GM10266 (cell line): ENCODE results near the gene SAPCD1.

ENCODE experiments used
- DNase-seq: peaks from one replicate; pipeline ENCODE4 v3.0.0; 2012; ENCODE audit errors: extremely low spot score
- TF ChIP-seq, protein P1 (sequence below): IDR thresholded peaks from 2 replicates; pipeline ENCODE4 v1.5.1; 2012; ENCODE audit warnings: mild to moderate bottlenecking, low read depth; ENCODE audit not compliant: control insufficient read depth, insufficient read depth; ENCODE audit errors: missing control alignments

Gene SAPCD1

GRCh38 chr6:31730631-31731086, 31.8 kb upstream of the SAPCD1 start:
- TF ChIP-seq, protein P1, sequence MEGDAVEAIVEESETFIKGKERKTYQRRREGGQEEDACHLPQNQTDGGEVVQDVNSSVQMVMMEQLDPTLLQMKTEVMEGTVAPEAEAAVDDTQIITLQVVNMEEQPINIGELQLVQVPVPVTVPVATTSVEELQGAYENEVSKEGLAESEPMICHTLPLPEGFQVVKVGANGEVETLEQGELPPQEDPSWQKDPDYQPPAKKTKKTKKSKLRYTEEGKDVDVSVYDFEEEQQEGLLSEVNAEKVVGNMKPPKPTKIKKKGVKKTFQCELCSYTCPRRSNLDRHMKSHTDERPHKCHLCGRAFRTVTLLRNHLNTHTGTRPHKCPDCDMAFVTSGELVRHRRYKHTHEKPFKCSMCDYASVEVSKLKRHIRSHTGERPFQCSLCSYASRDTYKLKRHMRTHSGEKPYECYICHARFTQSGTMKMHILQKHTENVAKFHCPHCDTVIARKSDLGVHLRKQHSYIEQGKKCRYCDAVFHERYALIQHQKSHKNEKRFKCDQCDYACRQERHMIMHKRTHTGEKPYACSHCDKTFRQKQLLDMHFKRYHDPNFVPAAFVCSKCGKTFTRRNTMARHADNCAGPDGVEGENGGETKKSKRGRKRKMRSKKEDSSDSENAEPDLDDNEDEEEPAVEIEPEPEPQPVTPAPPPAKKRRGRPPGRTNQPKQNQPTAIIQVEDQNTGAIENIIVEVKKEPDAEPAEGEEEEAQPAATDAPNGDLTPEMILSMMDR: no peak
- no peak for DNase-seq

GRCh38 chr6:31732029-31732428, 30.4 kb upstream of the SAPCD1 start:
- no peak for DNase-seq
- TF ChIP-seq, protein P1: no peak

- TF ChIP-seq, protein P1: no peak
- DNase-seq: no peak
Observed at GRCh38 chr6:31733734-31734133, 28.7 kb upstream of the SAPCD1 start.

DNA sequence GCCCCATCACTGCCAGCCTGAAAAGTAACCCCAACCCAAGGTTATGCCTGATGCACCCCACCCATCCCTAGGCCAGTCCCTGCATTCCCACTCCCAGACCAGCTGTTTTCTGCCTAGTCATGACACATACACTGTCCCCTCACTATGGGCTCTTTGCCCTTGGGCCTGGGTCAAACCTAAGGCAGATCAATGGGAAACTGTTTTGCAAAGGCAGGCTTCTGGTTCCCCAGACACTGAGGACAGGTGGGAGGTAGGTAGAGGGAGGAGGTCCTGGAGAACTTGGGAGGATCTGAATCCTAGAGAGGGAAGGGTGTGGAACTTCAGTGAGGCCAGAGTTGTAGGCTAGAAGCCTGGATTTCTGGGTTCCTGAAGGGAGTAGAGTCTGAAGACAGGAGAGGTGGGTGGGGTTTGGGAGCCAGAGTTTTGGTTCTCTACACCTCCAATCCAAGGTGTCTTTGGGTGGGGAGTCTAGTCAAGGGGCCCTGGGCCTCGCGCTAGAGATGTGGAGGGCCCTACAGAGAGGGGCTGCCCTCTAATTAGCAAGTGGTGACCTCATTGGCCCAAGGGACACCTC, 28.1 kb upstream of the SAPCD1 start:
- TF ChIP-seq, protein P1: no peak
- DNase-seq: no peak

DNA sequence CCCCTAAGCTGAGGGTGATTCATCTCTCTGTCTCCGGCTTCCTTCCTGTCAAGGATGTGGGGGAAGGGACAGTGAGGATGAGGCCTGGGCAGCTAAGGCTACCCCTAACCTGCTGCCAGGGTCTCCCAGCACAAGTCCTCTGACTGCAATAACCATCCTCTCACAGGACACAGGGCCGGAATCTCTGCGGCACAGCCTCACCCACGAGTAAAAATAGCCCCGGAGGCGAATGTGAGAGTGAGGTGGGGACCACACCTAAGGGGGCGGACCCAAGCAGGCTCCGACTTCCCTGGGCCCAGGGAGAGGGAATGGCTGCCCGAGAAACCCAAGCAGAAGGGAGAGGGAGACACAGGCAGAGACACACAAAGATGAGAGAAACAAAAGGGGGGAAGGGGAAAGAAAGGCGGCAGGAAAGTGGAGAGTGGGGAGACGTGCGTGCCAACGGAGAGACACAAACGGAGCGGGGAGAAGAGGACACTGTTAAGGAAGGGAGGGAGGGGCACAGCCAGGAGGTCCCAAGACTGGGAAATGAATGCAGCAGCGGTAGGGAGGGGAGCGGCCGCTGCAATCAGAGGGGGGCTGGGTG, 27.5 kb upstream of the SAPCD1 start:
- DNase-seq: peak; percentile 88
- TF ChIP-seq, protein P1: no peak

DNA sequence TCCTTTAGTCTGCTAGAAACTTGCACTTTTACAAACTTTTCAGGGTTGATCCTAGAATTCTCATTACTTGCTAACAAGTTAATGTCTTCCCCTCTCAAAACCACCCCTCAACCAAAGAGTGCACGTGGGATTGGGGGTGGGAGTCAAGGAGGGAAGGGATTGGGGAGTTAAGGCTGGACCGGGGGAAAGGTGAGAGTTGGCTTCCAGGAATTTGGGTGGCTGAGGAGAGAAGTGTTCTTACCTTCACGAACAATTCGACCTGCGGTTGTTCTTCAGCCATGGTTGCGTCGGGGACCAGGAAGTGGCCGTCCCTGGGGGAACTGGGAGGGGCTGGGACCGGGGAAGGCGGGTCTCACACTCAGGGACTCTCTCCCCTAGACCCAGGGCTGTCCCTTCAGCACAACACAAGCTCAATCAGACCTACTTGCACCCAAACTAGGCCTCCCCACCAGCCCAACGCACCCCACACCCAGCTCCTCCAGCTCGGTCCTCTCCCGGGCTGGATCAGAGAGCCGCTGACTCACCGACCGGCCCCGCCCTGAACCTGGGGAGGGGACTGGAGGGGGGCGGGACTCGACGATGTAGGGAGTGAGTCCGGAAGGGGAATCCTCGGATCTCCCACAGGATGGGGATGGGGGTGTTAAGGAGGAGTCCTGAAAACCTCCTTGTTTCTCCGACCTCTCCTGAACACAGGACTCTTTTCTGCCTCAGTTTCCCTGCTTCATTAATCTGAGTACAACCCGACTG, 26.3 kb upstream of the SAPCD1 start, which contains the start of gene CLIC1:
Gene CLIC1, minus strand, starts transcription at position 510 of the 747 bp plus-strand sequence. Its CDS starts 230 bp downstream, at position 280.
- TF ChIP-seq, protein P1: no peak
- peak; percentile 83 for DNase-seq

- TF ChIP-seq, protein P1: no peak
- no peak for DNase-seq
Observed at GRCh38 chr6:31736768-31737314, 25.6 kb upstream of the SAPCD1 start.
